IMR-90 (cell line): ENCODE measurements around the gene DOCK2. TPM values are rescaled to one million over a fixed set of nuclear protein-coding genes. Genes with fewer than 3 reads are reported as not detected.

Source experiments
- ATAC-seq: fragments of 200-7000 bp; cut with Tn5 transposase; 2 replicates; pipeline ENCODE4 v1.9.1; 2020; ENCODE audit warnings: low read depth, mild to moderate bottlenecking, moderate library complexity
- BruUV-seq: library from RNA; stranded (reverse); fragments of 400-500 nt; replicated peaks from 2 replicates; lab custom pipeline; 2021; lab: Mats Ljungman, UMichigan
- CTCF ChIA-PET: fragments of 300-600 bp; formaldehyde crosslinking; extraction: SDS; loops from one replicate; lab custom pipeline; 2021; ENCODE audit warnings: antibody characterized with exemption; lab: Yijun Ruan, JAX
- POLR2A ChIA-PET: fragments of 300-600 bp; sonication (Branson Sonifier 250); formaldehyde crosslinking; loops from one replicate; lab custom pipeline; 2022; ENCODE audit warnings: antibody characterized with exemption; ENCODE audit not compliant: unreplicated experiment; lab: Charles Lee
- DNase-seq: peaks from one replicate; pipeline ENCODE4 v3.0.0; 2013
- H2AFZ ChIP-seq: replicated peaks from 2 replicates; pipeline ENCODE3; 2013; ENCODE audit warnings: low read length, mild to moderate bottlenecking; ENCODE audit not compliant: poor library complexity
- H2AK5ac ChIP-seq: 2 replicates; pipeline ENCODE4 v1.6.1; 2013; ENCODE audit warnings: low read depth, low read length, inconsistent platforms
- H2AK9ac ChIP-seq: replicated peaks from 2 replicates; pipeline ENCODE3; 2013; ENCODE audit warnings: mild to moderate bottlenecking, low read depth, low read length, moderate library complexity; ENCODE audit not compliant: poor library complexity
- H2BK120ac ChIP-seq: 2 replicates; pipeline ENCODE4 v1.6.1; 2013; ENCODE audit warnings: low read depth, low read length, inconsistent platforms
- H2BK15ac ChIP-seq: 3 replicates; pipeline ENCODE4 v1.6.1; 2013; ENCODE audit warnings: low read depth, low read length, inconsistent platforms
- H2BK20ac ChIP-seq: 2 replicates; pipeline ENCODE4 v1.6.1; 2013; ENCODE audit warnings: low read depth, mild to moderate bottlenecking, inconsistent platforms, low read length, moderate library complexity
- H2BK5ac ChIP-seq: 2 replicates; pipeline ENCODE4 v1.6.1; 2013; ENCODE audit warnings: mild to moderate bottlenecking, low read depth, low read length, inconsistent platforms; ENCODE audit not compliant: poor library complexity, severe bottlenecking
- H3K14ac ChIP-seq: replicated peaks from 2 replicates; pipeline ENCODE4 v1.6.1; 2013; ENCODE audit warnings: low read depth, low read length, inconsistent platforms
- H3K18ac ChIP-seq: 2 replicates; pipeline ENCODE4 v1.6.1; 2013; ENCODE audit warnings: low read depth, low read length, control low read depth
- H3K23ac ChIP-seq: 2 replicates; pipeline ENCODE4 v1.6.1; 2013; ENCODE audit warnings: low read depth, low read length, inconsistent platforms
- H3K27ac ChIP-seq: 2 replicates; pipeline ENCODE4 v1.5.1; 2013; ENCODE audit warnings: mild to moderate bottlenecking, control low read depth, low read length; ENCODE audit not compliant: insufficient read depth
- H3K27me3 ChIP-seq: 2 replicates; pipeline ENCODE4 v1.6.1; 2013; ENCODE audit warnings: low read length; ENCODE audit not compliant: control insufficient read depth, insufficient read depth
- H3K36me3 ChIP-seq: 2 replicates; pipeline ENCODE4 v1.6.1; 2013; ENCODE audit warnings: low read length, mixed read lengths; ENCODE audit not compliant: control insufficient read depth, insufficient read depth
- H3K4ac ChIP-seq: 2 replicates; pipeline ENCODE4 v1.6.1; 2013; ENCODE audit warnings: low read depth, low read length, inconsistent platforms
- H3K4me1 ChIP-seq: 2 replicates; pipeline ENCODE4 v1.6.1; 2013; ENCODE audit warnings: low read length, mixed read lengths; ENCODE audit not compliant: control insufficient read depth, insufficient read depth
- H3K4me2 ChIP-seq: 2 replicates; pipeline ENCODE4 v1.6.1; 2013; ENCODE audit warnings: low read depth, mild to moderate bottlenecking, control low read depth, low read length, moderate library complexity
- H3K4me3 ChIP-seq: 2 replicates; pipeline ENCODE4 v1.5.1; 2013; ENCODE audit warnings: low read depth, mild to moderate bottlenecking, control low read depth, low read length, moderate library complexity; ENCODE audit not compliant: insufficient read depth
- H3K56ac ChIP-seq: 2 replicates; pipeline ENCODE4 v1.6.1; 2013; ENCODE audit warnings: low read length, inconsistent platforms; ENCODE audit not compliant: insufficient read depth; ENCODE audit errors: extremely low read depth
- H3K79me1 ChIP-seq, 2 experiments: 2 replicates each; pipeline ENCODE4 v1.6.1; 2013; ENCODE audit warnings: low read length in 2 of 2, inconsistent platforms in 1 of 2, low read depth in 1 of 2
- H3K9ac ChIP-seq: 2 replicates; pipeline ENCODE4 v1.6.1; 2013; ENCODE audit warnings: low read depth, low read length, control low read depth
- H3K9me1 ChIP-seq: 2 replicates; pipeline ENCODE4 v1.6.1; 2013; ENCODE audit warnings: low read length, inconsistent platforms; ENCODE audit not compliant: insufficient read depth
- H3K9me3 ChIP-seq: 2 replicates; pipeline ENCODE4 v1.6.1; 2013; ENCODE audit warnings: low read length; ENCODE audit not compliant: control insufficient read depth, insufficient read depth
- H4K20me1 ChIP-seq: 2 replicates; pipeline ENCODE4 v1.6.1; 2013; ENCODE audit warnings: low read length, inconsistent platforms; ENCODE audit not compliant: insufficient read depth
- H4K5ac ChIP-seq: 2 replicates; pipeline ENCODE4 v1.6.1; 2013; ENCODE audit warnings: mild to moderate bottlenecking, low read depth, low read length, control low read depth
- H4K8ac ChIP-seq, 2 experiments: 2 replicates each; pipeline ENCODE4 v1.6.1; 2013; ENCODE audit warnings: low read depth in 2 of 2, low read length in 2 of 2, control low read depth in 1 of 2, inconsistent platforms in 1 of 2
- H4K91ac ChIP-seq: 2 replicates; pipeline ENCODE4 v1.6.1; 2013; ENCODE audit warnings: low read depth, low read length, inconsistent platforms; ENCODE audit not compliant: insufficient read depth
- CHD1 ChIP-seq: IDR thresholded peaks from 2 replicates; pipeline ENCODE4 v1.6.1; 2012; ENCODE audit warnings: low read depth, low read length, improper control_type of control experiment
- MAZ ChIP-seq: IDR thresholded peaks from 2 replicates; pipeline ENCODE4 v1.6.1; 2012; ENCODE audit warnings: low read depth, mild to moderate bottlenecking, low read length, improper control_type of control experiment, moderate library complexity, borderline replicate concordance
- MXI1 ChIP-seq: IDR thresholded peaks from 2 replicates; pipeline ENCODE4 v1.6.1; 2012; ENCODE audit warnings: low read depth, mild to moderate bottlenecking, low read length, moderate library complexity, borderline replicate concordance
- POLR2A ChIP-seq: IDR thresholded peaks from 2 replicates; pipeline ENCODE4 v1.6.1; 2012; ENCODE audit warnings: mild to moderate bottlenecking, low read depth, low read length
- RCOR1 ChIP-seq: IDR thresholded peaks from 2 replicates; pipeline ENCODE4 v1.6.1; 2012; ENCODE audit warnings: mild to moderate bottlenecking, low read length, improper control_type of control experiment; ENCODE audit not compliant: insufficient replicate concordance
- RFX5 ChIP-seq: IDR thresholded peaks from 2 replicates; pipeline ENCODE4 v1.8.0; 2012; ENCODE audit warnings: low read depth, mild to moderate bottlenecking, low read length, moderate library complexity
- WGBS, 2 experiments: methylation state at CpG; one replicate each; pipeline versions ENCODE4 v1.1.5 to v1.1.7; 2013; ENCODE audit warnings: missing lambda C conversion rate in 2 of 2; ENCODE audit not compliant: insufficient read length in 1 of 2; ENCODE audit errors: extremely low coverage in 2 of 2; 5-methylcytosine and 5-hydroxymethylcytosine counted together
- dilution Hi-C: fragments of 300-500 bp; cut with HindIII; formaldehyde crosslinking; loops from one replicate; pipeline ENCODE4 v1.14.3; 2018; ENCODE audit warnings: low sequenced_read_pairs; ENCODE audit not compliant: unreplicated experiment
- in situ Hi-C: fragments of 300-500 bp; cut with MboI; formaldehyde crosslinking; loops from 3 replicates; pipeline ENCODE4 v1.14.3; 2019; ENCODE audit warnings: low sequenced_read_pairs, inconsistent platforms, mixed read lengths
- intact Hi-C: fragments of 100-400 bp; cut with micrococcal nuclease; formaldehyde crosslinking; loops from 2 replicates; pipeline ENCODE4 v1.10.0; 2022
- polyA plus RNA-seq, 3 experiments: library from polyadenylated mRNA; depleted of rRNA; stranded (reverse); fragments of >200 nt; gene quantifications; 2 replicates each; pipeline ENCODE4 v1.2.3, GENCODE V29; 2012; ENCODE audit warnings: low replicate concordance in 1 of 3
- total RNA-seq: library from RNA; depleted of rRNA; stranded (reverse); fragments of >200 nt; gene quantifications from 2 replicates; pipeline ENCODE4 v1.2.3, GENCODE V29; 2012

The DOCK2 gene
- total and polyA plus RNA-seq, 2 of the 4 experiments (the other 2 are of a cell fraction) = 0.72 to 3.0 TPM

GRCh38 chr5:169763376-169764017, 126.4 kb downstream of the DOCK2 start:
- H4K91ac ChIP-seq = peak overlapping the region; percentile 77

More at GRCh38 chr5:169763376-169764017, 126.4 kb downstream of the DOCK2 start:
- Histone ChIP-seq H3K4me2 (no peak overlapping the region), H3K36me3 (no peaks in the 10 kb centered on the region), H2AK9ac (peak overlapping the region; percentile 87), H2BK15ac (peak overlapping the region; percentile 75; the same call in 2 of the 3 replicates), H3K18ac (peak overlapping the region; percentile 31; the same call in 1 of the 2 replicates), H3K27ac (peak overlapping the region; percentile 29), H3K4me1 (peaks cover 7% of the 10 kb centered on the region), H2AFZ (peak overlapping the region; percentile 88), H3K14ac (peak overlapping the region; percentile 67), H2BK5ac (peak overlapping the region; percentile 56), H3K9me3 (no peaks in the 10 kb centered on the region), H4K5ac (peak overlapping the region; percentile 19), H3K79me1 (no peaks in the 10 kb centered on the region), H3K9me1 (peaks cover 10% of the 10 kb centered on the region), H4K20me1 (no peaks in the 10 kb centered on the region), H2AK5ac (peak overlapping the region; percentile 48; the same call in 1 of the 2 replicates), H3K4me3 (no peak overlapping the region), H3K9ac (no peak overlapping the region), H4K8ac (peak overlapping the region; percentile 33 to 67; a peak in 3 of 4 replicates), H3K56ac (no peak overlapping the region), H3K27me3 (no peaks in the 10 kb centered on the region), H2BK120ac (peak overlapping the region; percentile 91), H3K23ac (peak overlapping the region; percentile 48), H2BK20ac (peak overlapping the region; percentile 75), H3K4ac (peak overlapping the region; percentile 83)
- intact Hi-C loops (no loop called here), dilution Hi-C loops (no loop called here), in situ Hi-C loops (no loop called here)
- WGBS, 2 experiments = 92% methylated on average over 2 of the region's 8 CpGs; no CpG with 5 or more reads in 1 of the 2 experiments
- POLR2A ChIA-PET = no interaction called here
- CTCF ChIA-PET = no interaction called here
- TF ChIP-seq RCOR1 (no peak), RFX5 (no peak), MXI1 (no peak), POLR2A (no peak), CHD1 (no peak), MAZ (no peak)
- ATAC-seq = peak; percentile 60
- BruUV-seq = no TSS peak
- peak; percentile 36 for DNase-seq
